DOHH2 (cell line): ENCODE results near the gene S100A14.
A peak's percentile ranks its signal among the peaks of the same experiment; 100 is the strongest.

Experiments used
- H3F3A ChIP-seq: fragments of 200-600 bp; sonication (generic), shearing (Covaris generic); 2 replicates; pipeline ENCODE4 v1.6.0; 2016; ENCODE audit warnings: antibody characterized with exemption, mild to moderate bottlenecking; ENCODE audit not compliant: control insufficient read depth, insufficient read depth
- H3K27ac ChIP-seq: fragments of 200-600 bp; sonication (generic); 2 replicates; pipeline ENCODE4 v1.5.1; 2014; ENCODE audit warnings: low read depth, mild to moderate bottlenecking, low read length, moderate library complexity
- H3K27me3 ChIP-seq: fragments of 200-600 bp; sonication (generic); 2 replicates; pipeline ENCODE4 v1.6.1; 2014; ENCODE audit warnings: mild to moderate bottlenecking, low read length, mixed read lengths; ENCODE audit not compliant: control insufficient read depth
- H3K36me3 ChIP-seq: fragments of 200-600 bp; sonication (generic); 2 replicates; pipeline ENCODE4 v1.6.1; 2014; ENCODE audit warnings: mild to moderate bottlenecking, low read length, moderate library complexity, mixed read lengths; ENCODE audit not compliant: control insufficient read depth
- H3K4me1 ChIP-seq: fragments of 200-600 bp; sonication (generic); 2 replicates; pipeline ENCODE4 v1.6.1; 2014; ENCODE audit warnings: mild to moderate bottlenecking, low read length, mixed read lengths; ENCODE audit not compliant: control insufficient read depth
- H3K4me2 ChIP-seq: fragments of 200-600 bp; sonication (generic); 2 replicates; pipeline ENCODE4 v1.6.0; 2014; ENCODE audit warnings: mild to moderate bottlenecking, low read length, moderate library complexity
- H3K4me3 ChIP-seq: fragments of 200-600 bp; sonication (generic); 2 replicates; pipeline ENCODE4 v1.5.1; 2014; ENCODE audit warnings: mild to moderate bottlenecking, low read length, mixed read lengths
- H3K79me2 ChIP-seq: fragments of 200-600 bp; sonication (generic); 2 replicates; pipeline ENCODE4 v1.6.1; 2014; ENCODE audit warnings: mild to moderate bottlenecking, low read length, mixed read lengths; ENCODE audit not compliant: control insufficient read depth
- H3K9me2 ChIP-seq: fragments of 200-600 bp; sonication (generic); replicated peaks from 2 replicates; pipeline ENCODE4 v1.6.1; 2014; ENCODE audit warnings: mild to moderate bottlenecking, low read length, mixed read lengths; ENCODE audit not compliant: control insufficient read depth
- H3K9me3 ChIP-seq: fragments of 200-600 bp; sonication (generic); 2 replicates; pipeline ENCODE4 v1.6.1; 2014; ENCODE audit warnings: antibody characterized with exemption, low read length, mixed read lengths; ENCODE audit not compliant: control insufficient read depth, insufficient read depth
- H4K20me1 ChIP-seq: fragments of 200-600 bp; sonication (generic); 2 replicates; pipeline ENCODE4 v1.6.0; 2014; ENCODE audit warnings: low read depth, mild to moderate bottlenecking, antibody characterized with exemption, low read length, moderate library complexity; ENCODE audit not compliant: control insufficient read depth, insufficient read depth
- EZH2phosphoT487 ChIP-seq: fragments of 200-600 bp; sonication (generic); IDR thresholded peaks from 2 replicates; pipeline ENCODE4 v1.6.1; 2017; ENCODE audit warnings: borderline replicate concordance, mild to moderate bottlenecking, antibody characterized with exemption, low read length, moderate library complexity, mixed read lengths
- TF ChIP-seq, protein P1 (sequence below): fragments of 200-600 bp; sonication (generic); IDR thresholded peaks from one replicate; pipeline ENCODE4 v1.5.1; 2014; ENCODE audit warnings: antibody characterized with exemption, mild to moderate bottlenecking, low read depth, low read length; ENCODE audit not compliant: poor library complexity, severe bottlenecking

Gene S100A14

DNA sequence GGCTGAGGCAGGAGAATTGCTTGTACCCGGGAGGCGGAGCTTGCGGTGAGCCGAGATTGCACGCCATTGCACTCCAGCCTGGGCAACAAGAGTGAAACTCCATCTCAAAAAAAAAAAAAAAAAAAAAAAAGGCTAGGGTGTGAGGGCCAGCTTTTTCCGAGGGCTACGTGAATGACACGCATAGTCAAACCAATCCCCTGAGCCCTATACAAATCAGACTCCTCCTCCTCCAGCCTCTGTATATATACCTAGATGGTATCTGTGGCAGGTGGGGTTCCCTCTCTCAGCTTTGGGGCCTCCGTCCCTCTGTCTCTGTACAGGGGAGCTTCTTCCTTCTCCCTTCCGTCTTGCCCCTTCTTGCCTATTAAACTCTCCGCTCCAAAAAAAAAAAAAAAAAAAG, 9.9 kb downstream of the S100A14 start:
- no peaks in the 10 kb centered on the region for H3K9me2 ChIP-seq
- H3K79me2 ChIP-seq, result no peaks in the 10 kb centered on the region
- no peaks in the 10 kb centered on the region for H3K36me3 ChIP-seq
- H3K27me3 ChIP-seq, result no peaks in the 10 kb centered on the region
- no peak overlapping the region for H3K27ac ChIP-seq
- no peak overlapping the region for H3K4me3 ChIP-seq
- H4K20me1 ChIP-seq, result no peaks in the 10 kb centered on the region
- no peak overlapping the region for H3K4me2 ChIP-seq
- H3F3A ChIP-seq, result no peaks in the 10 kb centered on the region
- H3K9me3 ChIP-seq, result no peaks in the 10 kb centered on the region
- H3K4me1 ChIP-seq, result peaks cover 5% of the 10 kb centered on the region; the same call in 1 of the 2 replicates
- TF ChIP-seq EZH2phosphoT487, result no peak

GRCh38 chr1:153602749-153603148, 13.4 kb downstream of the S100A14 start:
- TF ChIP-seq, protein P1, sequence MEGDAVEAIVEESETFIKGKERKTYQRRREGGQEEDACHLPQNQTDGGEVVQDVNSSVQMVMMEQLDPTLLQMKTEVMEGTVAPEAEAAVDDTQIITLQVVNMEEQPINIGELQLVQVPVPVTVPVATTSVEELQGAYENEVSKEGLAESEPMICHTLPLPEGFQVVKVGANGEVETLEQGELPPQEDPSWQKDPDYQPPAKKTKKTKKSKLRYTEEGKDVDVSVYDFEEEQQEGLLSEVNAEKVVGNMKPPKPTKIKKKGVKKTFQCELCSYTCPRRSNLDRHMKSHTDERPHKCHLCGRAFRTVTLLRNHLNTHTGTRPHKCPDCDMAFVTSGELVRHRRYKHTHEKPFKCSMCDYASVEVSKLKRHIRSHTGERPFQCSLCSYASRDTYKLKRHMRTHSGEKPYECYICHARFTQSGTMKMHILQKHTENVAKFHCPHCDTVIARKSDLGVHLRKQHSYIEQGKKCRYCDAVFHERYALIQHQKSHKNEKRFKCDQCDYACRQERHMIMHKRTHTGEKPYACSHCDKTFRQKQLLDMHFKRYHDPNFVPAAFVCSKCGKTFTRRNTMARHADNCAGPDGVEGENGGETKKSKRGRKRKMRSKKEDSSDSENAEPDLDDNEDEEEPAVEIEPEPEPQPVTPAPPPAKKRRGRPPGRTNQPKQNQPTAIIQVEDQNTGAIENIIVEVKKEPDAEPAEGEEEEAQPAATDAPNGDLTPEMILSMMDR, result no peak
- TF ChIP-seq EZH2phosphoT487, result no peak
- H3K4me3 ChIP-seq, result no peak overlapping the region
- H3K4me1 ChIP-seq, result peaks cover 26% of the 10 kb centered on the region
- no peaks in the 10 kb centered on the region for H3K9me2 ChIP-seq
- H3K9me3 ChIP-seq, result no peaks in the 10 kb centered on the region
- H4K20me1 ChIP-seq, result no peaks in the 10 kb centered on the region
- H3F3A ChIP-seq, result 0 out of 2 replicates have a peak, but pooled peaks cover 3% of the 10 kb centered on the region
- no peak overlapping the region for H3K27ac ChIP-seq
- no peaks in the 10 kb centered on the region for H3K36me3 ChIP-seq
- no peak overlapping the region for H3K4me2 ChIP-seq
- no peaks in the 10 kb centered on the region for H3K27me3 ChIP-seq
- H3K79me2 ChIP-seq, result no peaks in the 10 kb centered on the region

GRCh38 chr1:153599847-153600246, 16.3 kb downstream of the S100A14 start:
- Histone ChIP-seq H4K20me1 (no peaks in the 10 kb centered on the region), H3K27me3 (no peaks in the 10 kb centered on the region), H3K4me1 (peaks cover 31% of the 10 kb centered on the region), H3K4me2 (no peak overlapping the region), H3F3A (0 out of 2 replicates have a peak, but pooled peaks cover 3% of the 10 kb centered on the region), H3K9me3 (no peaks in the 10 kb centered on the region), H3K79me2 (no peaks in the 10 kb centered on the region), H3K9me2 (no peaks in the 10 kb centered on the region), H3K36me3 (no peaks in the 10 kb centered on the region), H3K4me3 (no peak overlapping the region), H3K27ac (peak overlapping the region; percentile 77; the same call in 1 of the 2 replicates)
- TF ChIP-seq EZH2phosphoT487, result no peak
- TF ChIP-seq, protein P1, result no peak

DNA sequence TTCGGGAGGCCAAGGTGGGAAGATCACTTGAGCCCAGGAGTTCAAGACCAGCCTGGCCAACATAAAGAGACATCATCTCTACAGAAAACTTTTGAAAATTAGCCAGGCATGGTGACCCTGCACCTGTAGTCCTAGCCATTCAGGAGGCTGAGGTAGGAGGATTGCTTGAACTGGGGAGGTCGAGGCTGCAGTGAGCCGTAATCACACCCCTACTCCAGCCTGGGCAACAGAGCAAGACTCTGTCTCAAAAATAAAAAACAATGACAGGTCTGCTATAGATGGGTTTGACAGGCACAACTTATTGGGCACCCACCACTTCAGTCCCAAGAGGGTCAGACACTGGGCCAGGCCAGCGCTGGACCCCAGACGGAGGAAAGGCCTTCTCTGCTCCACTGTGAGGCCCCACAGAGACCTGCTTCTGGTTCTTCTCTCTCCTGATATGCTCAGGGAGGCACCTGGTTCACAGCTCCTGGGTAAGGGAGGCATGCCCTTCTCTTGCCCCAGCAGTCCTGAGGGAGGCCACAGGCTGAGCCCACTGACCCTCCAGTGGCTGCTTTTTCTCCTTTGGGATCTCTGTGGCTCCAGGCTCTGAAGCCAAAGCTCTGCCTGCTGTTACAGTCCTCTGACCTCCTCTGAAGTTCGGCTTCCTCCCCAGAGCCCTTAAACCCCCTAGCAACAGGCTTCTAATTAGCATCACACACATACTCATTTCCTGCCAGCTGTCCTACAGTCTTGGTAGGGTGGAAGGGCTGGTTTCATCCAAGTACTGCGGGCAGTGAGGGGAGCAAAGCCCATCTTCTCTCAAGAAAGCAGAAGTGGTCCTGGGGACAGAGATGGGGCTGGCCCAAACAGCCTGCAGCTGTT, 17.6 kb downstream of the S100A14 start:
- Histone ChIP-seq H3K4me3 (peak overlapping the region; percentile 58), H3K36me3 (no peaks in the 10 kb centered on the region), H4K20me1 (no peaks in the 10 kb centered on the region), H3K9me2 (no peaks in the 10 kb centered on the region), H3K27ac (peak overlapping the region; percentile 77), H3K9me3 (no peaks in the 10 kb centered on the region), H3K4me2 (peak overlapping the region; percentile 74), H3K27me3 (no peaks in the 10 kb centered on the region), H3K4me1 (peaks cover 26% of the 10 kb centered on the region), H3K79me2 (no peaks in the 10 kb centered on the region), H3F3A (0 out of 2 replicates have a peak, but pooled peaks cover 3% of the 10 kb centered on the region)
- no peak for TF ChIP-seq EZH2phosphoT487
- TF ChIP-seq, protein P1, result no peak
